Upper lobe of left lung (tissue), 4 donors: Measurements from ENCODE around the gene CABYR.

Experiments
- EP300 ChIP-seq, 4 donors: sonication (generic); formaldehyde crosslinking; IDR thresholded peaks; one replicate each; pipeline ENCODE4 v1.5.1; 2017; ENCODE audit warnings: antibody characterized with exemption in 4 of 4, control low read depth in 2 of 4
- POLR2AphosphoS5 ChIP-seq, 2 donors: sonication (generic); formaldehyde crosslinking; IDR thresholded peaks; one replicate each; pipeline ENCODE4 v1.5.1; 2017; ENCODE audit warnings: antibody characterized with exemption in 2 of 2
- TF ChIP-seq, protein P1 (sequence below), 6 experiments: fragments of 450-650 bp in 4 of 6; fragments of 200-600 bp in 2 of 6; sonication (generic) in 2 of 6; IDR thresholded peaks; one replicate each; pipeline ENCODE4 v1.5.1; 2016 to 2019; ENCODE audit warnings: antibody characterized with exemption in 6 of 6

DNA sequence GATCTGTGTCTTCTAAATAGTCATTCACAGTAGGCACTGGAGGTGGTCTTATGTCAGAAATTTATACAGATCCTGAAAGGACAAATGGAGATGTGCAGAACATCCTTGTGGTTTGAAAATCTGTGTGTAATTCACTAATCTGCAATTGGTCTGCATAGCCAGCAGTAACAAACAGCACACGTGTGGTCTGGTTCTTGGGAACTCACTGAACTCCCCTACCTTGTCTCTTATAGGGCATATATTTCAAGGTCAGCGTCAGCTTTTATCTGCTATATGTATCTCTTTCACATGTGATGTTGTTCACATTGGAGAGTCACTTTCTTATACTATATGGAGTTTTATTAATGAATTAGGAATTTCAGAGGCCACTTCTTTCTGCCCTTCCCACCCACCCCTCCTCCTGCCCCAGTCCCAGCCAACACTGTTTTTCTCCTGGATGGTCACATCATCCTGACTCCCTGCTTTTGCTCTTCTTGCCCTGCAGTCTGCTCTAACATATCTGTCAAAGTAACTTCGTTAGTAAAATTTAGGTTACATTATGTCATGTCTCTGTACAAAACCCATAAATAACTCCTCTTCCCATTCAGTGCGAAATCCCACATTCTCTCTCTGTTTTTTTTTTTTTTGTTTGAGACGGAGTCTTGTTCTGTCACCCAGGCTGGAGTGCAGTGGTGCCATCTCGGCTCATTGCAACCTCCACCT, 35.4 kb upstream of the CABYR start:
- TF ChIP-seq, protein P1, sequence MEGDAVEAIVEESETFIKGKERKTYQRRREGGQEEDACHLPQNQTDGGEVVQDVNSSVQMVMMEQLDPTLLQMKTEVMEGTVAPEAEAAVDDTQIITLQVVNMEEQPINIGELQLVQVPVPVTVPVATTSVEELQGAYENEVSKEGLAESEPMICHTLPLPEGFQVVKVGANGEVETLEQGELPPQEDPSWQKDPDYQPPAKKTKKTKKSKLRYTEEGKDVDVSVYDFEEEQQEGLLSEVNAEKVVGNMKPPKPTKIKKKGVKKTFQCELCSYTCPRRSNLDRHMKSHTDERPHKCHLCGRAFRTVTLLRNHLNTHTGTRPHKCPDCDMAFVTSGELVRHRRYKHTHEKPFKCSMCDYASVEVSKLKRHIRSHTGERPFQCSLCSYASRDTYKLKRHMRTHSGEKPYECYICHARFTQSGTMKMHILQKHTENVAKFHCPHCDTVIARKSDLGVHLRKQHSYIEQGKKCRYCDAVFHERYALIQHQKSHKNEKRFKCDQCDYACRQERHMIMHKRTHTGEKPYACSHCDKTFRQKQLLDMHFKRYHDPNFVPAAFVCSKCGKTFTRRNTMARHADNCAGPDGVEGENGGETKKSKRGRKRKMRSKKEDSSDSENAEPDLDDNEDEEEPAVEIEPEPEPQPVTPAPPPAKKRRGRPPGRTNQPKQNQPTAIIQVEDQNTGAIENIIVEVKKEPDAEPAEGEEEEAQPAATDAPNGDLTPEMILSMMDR (IDR thresholded peaks at IDR 0.05), result no peak
- no peak for TF ChIP-seq POLR2AphosphoS5 (IDR thresholded peaks at IDR 0.05)
- TF ChIP-seq EP300 (IDR thresholded peaks at IDR 0.05), result no peak
